ENCODE data around the gene PI3.

GRCh38 chr20:45140836-45141235 is 33.9 kb upstream of the PI3 start:
- TF ChIP-seq POLR2A (IDR thresholded peaks at IDR 0.05) (no peak), CTCF (IDR thresholded peaks at IDR 0.05) (no peak)
